Endodermal cell (in vitro differentiated cells): ENCODE results near the gene RTRAF. TPM values are rescaled to one million over a fixed set of nuclear protein-coding genes. Genes with fewer than 3 reads are reported as not detected.

Experiments
- DNase-seq: peaks from one replicate; pipeline ENCODE4 v3.0.0-alpha.2; 2017
- H3K27ac ChIP-seq: 2 replicates; pipeline ENCODE4 v1.5.1; 2013; ENCODE audit warnings: mild to moderate bottlenecking, low read depth, low read length, moderate library complexity
- H3K27me3 ChIP-seq: 2 replicates; pipeline ENCODE4 v1.6.1; 2013; ENCODE audit warnings: mild to moderate bottlenecking, low read length, moderate library complexity; ENCODE audit not compliant: insufficient read depth, control insufficient read depth, poor library complexity, severe bottlenecking
- H3K36me3 ChIP-seq: 2 replicates; pipeline ENCODE4 v1.7.0; 2013; ENCODE audit warnings: mild to moderate bottlenecking, low read length, moderate library complexity; ENCODE audit not compliant: control insufficient read depth, insufficient read depth
- H3K4me1 ChIP-seq: one replicate; pipeline ENCODE4 v1.7.0; 2013; ENCODE audit warnings: low read length; ENCODE audit not compliant: control insufficient read depth, insufficient read depth
- H3K4me3 ChIP-seq: 2 replicates; pipeline ENCODE4 v1.5.1; 2013; ENCODE audit warnings: mild to moderate bottlenecking, low read length, moderate library complexity
- H3K9ac ChIP-seq: 2 replicates; pipeline ENCODE4 v1.6.1; 2013; ENCODE audit warnings: mild to moderate bottlenecking, low read length, moderate library complexity; ENCODE audit not compliant: poor library complexity, severe bottlenecking; ENCODE audit errors: extremely low read depth
- H3K9me3 ChIP-seq: 2 replicates; pipeline ENCODE4 v1.6.1; 2013; ENCODE audit warnings: mild to moderate bottlenecking, low read length, moderate library complexity; ENCODE audit not compliant: control insufficient read depth
- H3K27ac Mint-ChIP-seq: 2 replicates; pipeline ENCODE4 v1.8.0; 2020; ENCODE audit warnings: mixed read lengths
- H3K27me3 Mint-ChIP-seq: 2 replicates; pipeline ENCODE4 v1.8.0; 2021; ENCODE audit warnings: mild to moderate bottlenecking, mixed read lengths; ENCODE audit not compliant: insufficient read depth
- H3K36me3 Mint-ChIP-seq: 2 replicates; pipeline ENCODE4 v1.8.0; 2020; ENCODE audit warnings: low read depth, mixed read lengths
- H3K4me1 Mint-ChIP-seq: 2 replicates; pipeline ENCODE4 v1.8.0; 2020; ENCODE audit warnings: mixed read lengths
- H3K4me3 Mint-ChIP-seq: 2 replicates; pipeline ENCODE4 v1.8.0; 2020; ENCODE audit warnings: mild to moderate bottlenecking, moderate library complexity, mixed read lengths
- H3K9me3 Mint-ChIP-seq: 2 replicates; pipeline ENCODE4 v1.8.0; 2020; ENCODE audit warnings: mild to moderate bottlenecking, mixed read lengths
- CTCF ChIP-seq: fragments of 200-600 bp; sonication (generic); conservative IDR thresholded peaks from 2 replicates; pipeline ENCODE4 v1.5.0; 2021; ENCODE audit warnings: antibody characterized with exemption, mild to moderate bottlenecking
- WGBS, 2 experiments: methylation state at CpG; one replicate each; pipeline versions ENCODE4 v1.1.5 to v1.1.7; 2013; ENCODE audit warnings: missing lambda C conversion rate in 2 of 2, mixed read lengths in 1 of 2; ENCODE audit not compliant: insufficient coverage in 1 of 2, insufficient read length in 1 of 2; 5-methylcytosine and 5-hydroxymethylcytosine counted together
- total RNA-seq, 2 donors: library from RNA; stranded (reverse); fragmentation: NEBNext Ultra II Directional in 1 of 2; extraction: Animal tissue kit (Norgen Biotek cat#: 25700) in 1 of 2; gene quantifications; 2 replicates in 1 of 2; 3 replicates in 1 of 2; pipeline ENCODE4 v1.2.1, GENCODE V29; 2021

RTRAF gene
- total RNA-seq, 2 donors from 2014 or later: 284 to 307 TPM

- H3K9ac ChIP-seq: no peak overlapping the region
- H3K9me3 ChIP-seq: no peaks in the 10 kb centered on the region
- Mint-ChIP-seq H3K27me3 (peaks cover under 1% of the 10 kb centered on the region), H3K4me3 (no peak overlapping the region), H3K4me1 (peaks cover 16% of the 10 kb centered on the region), H3K27ac (no peak overlapping the region), H3K36me3 (no peaks in the 10 kb centered on the region), H3K9me3 (no peaks in the 10 kb centered on the region)
- no peaks in the 10 kb centered on the region for H3K36me3 ChIP-seq
- H3K27me3 ChIP-seq: no peaks in the 10 kb centered on the region
- H3K27ac ChIP-seq: no peak overlapping the region
- TF ChIP-seq CTCF: no peak
- no peak overlapping the region for H3K4me3 ChIP-seq
- 73 to 89% methylated on average over 2 to 3 of the region's 3 CpGs for WGBS, 2 experiments
- peaks cover 7% of the 10 kb centered on the region for H3K4me1 ChIP-seq
- no peak for DNase-seq
Observed at GRCh38 chr14:52048641-52049204, 59.4 kb downstream of the RTRAF start.

- 91 to 100% methylated on average over 1 to 5 of the region's 5 CpGs for WGBS, 2 experiments
- TF ChIP-seq CTCF: no peak
Observed at GRCh38 chr14:52049271-52049670, 59.9 kb downstream of the RTRAF start.

GRCh38 chr14:52049721-52050588 is 60.6 kb downstream of the RTRAF start:
- H3K27me3 Mint-ChIP-seq: peaks cover 4% of the 10 kb centered on the region
- 78 to 92% methylated on average over 3 to 6 of the region's 6 CpGs for WGBS, 2 experiments
- no peaks in the 10 kb centered on the region for H3K9me3 Mint-ChIP-seq
- Histone ChIP-seq H3K9ac (no peak overlapping the region), H3K4me3 (no peak overlapping the region), H3K36me3 (no peaks in the 10 kb centered on the region), H3K27me3 (no peaks in the 10 kb centered on the region), H3K4me1 (peaks cover 7% of the 10 kb centered on the region), H3K27ac (no peak overlapping the region), H3K9me3 (no peaks in the 10 kb centered on the region)
- no peaks in the 10 kb centered on the region for H3K36me3 Mint-ChIP-seq
- H3K4me3 Mint-ChIP-seq: no peak overlapping the region
- peaks cover 16% of the 10 kb centered on the region for H3K4me1 Mint-ChIP-seq
- no peak for TF ChIP-seq CTCF
- no peak overlapping the region for H3K27ac Mint-ChIP-seq
- no peak for DNase-seq

More at GRCh38 chr14:52049271-52049670, 59.9 kb downstream of the RTRAF start:
- no peaks in the 10 kb centered on the region for H3K9me3 Mint-ChIP-seq
- Histone ChIP-seq H3K27ac (no peak overlapping the region), H3K36me3 (no peaks in the 10 kb centered on the region), H3K9me3 (no peaks in the 10 kb centered on the region), H3K4me3 (no peak overlapping the region), H3K4me1 (peaks cover 7% of the 10 kb centered on the region), H3K27me3 (no peaks in the 10 kb centered on the region), H3K9ac (no peak overlapping the region)
- H3K27me3 Mint-ChIP-seq: peaks cover 4% of the 10 kb centered on the region
- H3K36me3 Mint-ChIP-seq: no peaks in the 10 kb centered on the region
- peaks cover 16% of the 10 kb centered on the region for H3K4me1 Mint-ChIP-seq
- H3K27ac Mint-ChIP-seq: no peak overlapping the region
- DNase-seq: no peak
- no peak overlapping the region for H3K4me3 Mint-ChIP-seq
